SK-N-SH (cell line): ENCODE measurements around the gene ARHGEF11.

ENCODE experiments used
- EZH2phosphoT487 ChIP-seq: fragments of 200-600 bp; sonication (generic); IDR thresholded peaks from 2 replicates; pipeline ENCODE4 v1.6.1; 2017; ENCODE audit warnings: low read depth, mixed run types, mild to moderate bottlenecking, antibody characterized with exemption, moderate library complexity, borderline replicate concordance
- GABPA ChIP-seq: IDR thresholded peaks from 2 replicates; pipeline ENCODE4 v1.4.0; 2012; ENCODE audit warnings: low read depth, mild to moderate bottlenecking
- NRF1 ChIP-seq: IDR thresholded peaks from 2 replicates; pipeline ENCODE4 v1.6.1; 2012; ENCODE audit warnings: low read depth, mild to moderate bottlenecking, low read length
- RCOR1 ChIP-seq: fragments of 150-350 bp; IDR thresholded peaks from 2 replicates; pipeline ENCODE4 v1.6.1; 2017; ENCODE audit warnings: antibody characterized with exemption, low read length
- TAF1 ChIP-seq: IDR thresholded peaks from 2 replicates; pipeline ENCODE4 v1.6.1; 2012; ENCODE audit warnings: low read depth, mild to moderate bottlenecking, low read length, moderate library complexity, borderline replicate concordance
- TEAD4 ChIP-seq: IDR thresholded peaks from 2 replicates; pipeline ENCODE4 v1.4.0; 2012; ENCODE audit warnings: mild to moderate bottlenecking, borderline replicate concordance; ENCODE audit not compliant: insufficient read depth
- TF ChIP-seq, protein P1 (sequence below): fragments of 200-600 bp; sonication (generic); IDR thresholded peaks from 2 replicates; pipeline ENCODE4 v1.6.1; 2017; ENCODE audit warnings: antibody characterized with exemption, mild to moderate bottlenecking, moderate library complexity
- TF ChIP-seq, protein P2 (sequence below): IDR thresholded peaks from 2 replicates; pipeline ENCODE4 v1.4.0; 2012; ENCODE audit warnings: low read depth, borderline replicate concordance

- TF ChIP-seq, protein P1, sequence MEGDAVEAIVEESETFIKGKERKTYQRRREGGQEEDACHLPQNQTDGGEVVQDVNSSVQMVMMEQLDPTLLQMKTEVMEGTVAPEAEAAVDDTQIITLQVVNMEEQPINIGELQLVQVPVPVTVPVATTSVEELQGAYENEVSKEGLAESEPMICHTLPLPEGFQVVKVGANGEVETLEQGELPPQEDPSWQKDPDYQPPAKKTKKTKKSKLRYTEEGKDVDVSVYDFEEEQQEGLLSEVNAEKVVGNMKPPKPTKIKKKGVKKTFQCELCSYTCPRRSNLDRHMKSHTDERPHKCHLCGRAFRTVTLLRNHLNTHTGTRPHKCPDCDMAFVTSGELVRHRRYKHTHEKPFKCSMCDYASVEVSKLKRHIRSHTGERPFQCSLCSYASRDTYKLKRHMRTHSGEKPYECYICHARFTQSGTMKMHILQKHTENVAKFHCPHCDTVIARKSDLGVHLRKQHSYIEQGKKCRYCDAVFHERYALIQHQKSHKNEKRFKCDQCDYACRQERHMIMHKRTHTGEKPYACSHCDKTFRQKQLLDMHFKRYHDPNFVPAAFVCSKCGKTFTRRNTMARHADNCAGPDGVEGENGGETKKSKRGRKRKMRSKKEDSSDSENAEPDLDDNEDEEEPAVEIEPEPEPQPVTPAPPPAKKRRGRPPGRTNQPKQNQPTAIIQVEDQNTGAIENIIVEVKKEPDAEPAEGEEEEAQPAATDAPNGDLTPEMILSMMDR = no peak
- TF ChIP-seq GABPA = no peak
- no peak for TF ChIP-seq TEAD4
- TF ChIP-seq RCOR1 = no peak
- TF ChIP-seq, protein P2, sequence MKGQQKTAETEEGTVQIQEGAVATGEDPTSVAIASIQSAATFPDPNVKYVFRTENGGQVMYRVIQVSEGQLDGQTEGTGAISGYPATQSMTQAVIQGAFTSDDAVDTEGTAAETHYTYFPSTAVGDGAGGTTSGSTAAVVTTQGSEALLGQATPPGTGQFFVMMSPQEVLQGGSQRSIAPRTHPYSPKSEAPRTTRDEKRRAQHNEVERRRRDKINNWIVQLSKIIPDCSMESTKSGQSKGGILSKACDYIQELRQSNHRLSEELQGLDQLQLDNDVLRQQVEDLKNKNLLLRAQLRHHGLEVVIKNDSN = no peak
- no peak for TF ChIP-seq TAF1
- TF ChIP-seq EZH2phosphoT487 = no peak
- no peak for TF ChIP-seq NRF1
Measured at GRCh38 chr1:156957634-156958033, 87.9 kb downstream of the ARHGEF11 start.
